ENCODE measurements around the gene NXPH4.
A peak's percentile ranks its signal among the peaks of the same experiment; 100 is the strongest.

The NXPH4 gene

GRCh38 chr12:57216014-57216911, at the start of gene NXPH4:
NXPH4 (plus strand) TSS chr12:57216794; CDS start chr12:57216970, 176 bp downstream.
- Histone ChIP-seq H3K9ac (no peak within 1 kb of the TSS), H3K27ac (no peak within 1 kb of the TSS), H3K27me3 (ENCODE audit: control insufficient read depth, insufficient read depth, low read length) (peaks cover 13% of the 10 kb centered on the region), H2AFZ (peak within 1 kb of the TSS; percentile 54), H3K9me3 (ENCODE audit: control insufficient read depth, low read length) (no peaks in the 10 kb centered on the region), H3K79me2 (no peaks in the 10 kb centered on the region), H3K4me3 (ENCODE audit: low read depth, low read length) (peak within 1 kb of the TSS; percentile 29), H3K36me3 (ENCODE audit: control insufficient read depth, insufficient read depth, low read length) (no peaks in the 10 kb centered on the region), H3K4me1 (peaks cover 7% of the 10 kb centered on the region), H3K4me2 (ENCODE audit: low read length) (peak within 1 kb of the TSS; percentile 67)
- no peak for TF ChIP-seq CTCF (IDR thresholded peaks at IDR 0.05)

GRCh38 chr12:57166971-57167371, 49.6 kb upstream of the NXPH4 start:
- no peak overlapping the region for H3K4me3 ChIP-seq (ENCODE audit: low read depth, low read length)
- no peaks in the 10 kb centered on the region for H3K4me1 ChIP-seq
- no peak overlapping the region for H3K27ac ChIP-seq
- no peak overlapping the region for H3K9ac ChIP-seq
- no peak for TF ChIP-seq CTCF (IDR thresholded peaks at IDR 0.05)
- H3K27me3 ChIP-seq (ENCODE audit: control insufficient read depth, insufficient read depth, low read length): no peaks in the 10 kb centered on the region
- no peak overlapping the region for H3K4me2 ChIP-seq (ENCODE audit: low read length)
- no peaks in the 10 kb centered on the region for H3K9me3 ChIP-seq (ENCODE audit: control insufficient read depth, low read length)
- H2AFZ ChIP-seq: no peak overlapping the region
- no peaks in the 10 kb centered on the region for H3K36me3 ChIP-seq (ENCODE audit: control insufficient read depth, insufficient read depth, low read length)
- no peaks in the 10 kb centered on the region for H3K79me2 ChIP-seq

GRCh38 chr12:57168058-57168457, 48.5 kb upstream of the NXPH4 start:
- no peak overlapping the region for H3K4me3 ChIP-seq (ENCODE audit: low read depth, low read length)
- no peak for TF ChIP-seq CTCF (IDR thresholded peaks at IDR 0.05)
- H3K27ac ChIP-seq: no peak overlapping the region
- H3K27me3 ChIP-seq (ENCODE audit: control insufficient read depth, insufficient read depth, low read length): no peaks in the 10 kb centered on the region
- no peaks in the 10 kb centered on the region for H3K36me3 ChIP-seq (ENCODE audit: control insufficient read depth, insufficient read depth, low read length)
- H3K9ac ChIP-seq: no peak overlapping the region
- no peak overlapping the region for H2AFZ ChIP-seq
- H3K4me1 ChIP-seq: no peaks in the 10 kb centered on the region
- no peaks in the 10 kb centered on the region for H3K9me3 ChIP-seq (ENCODE audit: control insufficient read depth, low read length)
- no peak overlapping the region for H3K4me2 ChIP-seq (ENCODE audit: low read length)
- no peaks in the 10 kb centered on the region for H3K79me2 ChIP-seq

- Histone ChIP-seq H2AFZ (no peak overlapping the region), H3K4me2 (ENCODE audit: low read length) (no peak overlapping the region), H3K27ac (no peak overlapping the region), H3K4me3 (ENCODE audit: low read depth, low read length) (no peak overlapping the region), H3K9me3 (ENCODE audit: control insufficient read depth, low read length) (no peaks in the 10 kb centered on the region), H3K27me3 (ENCODE audit: control insufficient read depth, insufficient read depth, low read length) (no peaks in the 10 kb centered on the region), H3K4me1 (no peaks in the 10 kb centered on the region), H3K79me2 (no peaks in the 10 kb centered on the region), H3K9ac (no peak overlapping the region), H3K36me3 (ENCODE audit: control insufficient read depth, insufficient read depth, low read length) (no peaks in the 10 kb centered on the region)
- no peak for TF ChIP-seq CTCF (IDR thresholded peaks at IDR 0.05)
Measured at GRCh38 chr12:57169046-57169795, 47.4 kb upstream of the NXPH4 start.

Data from parathyroid adenoma (tissue), 2 donors.